T-helper 2 cell treated with Interferon-gamma antibody and Interleukin-4, amounts not matched to agents 100 ng/mL and 5 ng/mL, for 36 hours (primary cell): Measurements from ENCODE around the gene GPR108. TPM values are rescaled to one million over a fixed set of nuclear protein-coding genes. Genes with fewer than 3 reads are reported as not detected.

Experiments
- intact Hi-C: fragments of 100-400 bp; cut with micrococcal nuclease; formaldehyde crosslinking; loops from one replicate; pipeline ENCODE4 v1.15.1; 2023
- total RNA-seq: library from RNA; stranded (reverse); gene quantifications from 2 replicates; pipeline ENCODE4 v1.2.3, GENCODE V29; 2022

Gene GPR108
- total RNA-seq, 1 donor from 2014 or later, result 72.4 TPM

DNA sequence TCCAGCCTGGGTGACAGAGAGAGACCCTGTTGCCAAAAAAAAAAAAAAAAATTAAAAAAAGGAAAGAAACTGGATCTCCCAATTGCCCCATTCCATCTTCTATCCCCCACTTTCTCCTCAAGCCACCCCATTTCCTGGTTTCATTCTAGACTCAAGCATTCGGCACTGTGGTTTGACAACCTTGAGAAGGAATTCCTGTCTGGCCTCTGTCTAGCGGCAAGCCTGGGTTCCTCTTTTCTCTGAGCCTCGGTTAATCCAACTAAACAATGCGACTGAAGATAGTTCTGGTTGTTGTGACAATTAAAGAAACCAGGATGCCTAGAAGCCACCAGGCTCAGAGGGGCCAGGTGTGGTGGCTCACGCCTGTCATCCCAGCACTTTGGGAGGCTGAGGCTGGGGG, 13.6 kb downstream of the GPR108 start:
- intact Hi-C loops, result no loop called here

DNA sequence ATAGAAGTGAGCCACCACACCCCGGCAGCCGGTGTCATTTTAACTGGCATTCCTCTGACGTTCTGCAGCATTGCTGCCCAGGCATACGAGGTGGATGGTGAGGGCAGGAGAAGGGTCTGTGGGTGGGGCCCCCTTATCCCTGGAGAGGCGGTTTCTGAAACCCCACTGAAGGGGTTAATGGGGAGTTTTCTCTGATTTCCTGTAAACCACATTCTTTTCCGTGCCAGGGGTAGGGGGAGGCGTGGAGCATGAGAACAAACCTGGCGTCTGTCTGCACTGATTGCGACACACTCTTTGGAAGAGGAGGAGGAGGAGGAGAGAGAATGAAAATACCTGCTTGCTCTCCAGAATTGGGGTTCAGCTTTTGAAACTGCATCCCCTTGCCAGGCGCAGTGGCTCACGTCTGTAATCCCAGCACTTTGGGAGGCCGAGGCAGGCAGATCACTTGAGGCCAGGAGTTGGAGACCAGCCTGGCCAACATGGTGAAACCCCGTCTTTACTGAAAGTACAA, 14.2 kb downstream of the GPR108 start:
- intact Hi-C loops, result no loop called here

DNA sequence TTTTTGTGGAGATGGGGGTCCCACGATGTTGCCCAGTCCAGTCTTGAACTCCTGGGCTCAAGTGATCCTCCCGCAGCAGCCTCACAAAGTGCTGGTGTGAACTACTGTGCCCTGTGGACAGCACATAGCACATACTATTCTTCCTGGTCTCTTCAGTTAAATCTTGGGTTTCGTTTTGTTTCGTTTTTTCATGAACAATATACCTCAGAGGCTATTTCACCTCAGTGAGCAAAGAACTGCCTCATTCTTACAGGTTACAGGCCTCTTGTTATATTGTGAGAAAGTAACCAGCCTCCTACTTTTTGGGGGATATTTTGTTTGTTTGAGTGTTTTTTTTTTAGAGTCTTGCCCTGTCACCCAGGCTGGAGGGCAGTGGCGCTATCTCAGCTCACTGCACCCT, 15.6 kb downstream of the GPR108 start:
- intact Hi-C loops, result no loop called here

DNA sequence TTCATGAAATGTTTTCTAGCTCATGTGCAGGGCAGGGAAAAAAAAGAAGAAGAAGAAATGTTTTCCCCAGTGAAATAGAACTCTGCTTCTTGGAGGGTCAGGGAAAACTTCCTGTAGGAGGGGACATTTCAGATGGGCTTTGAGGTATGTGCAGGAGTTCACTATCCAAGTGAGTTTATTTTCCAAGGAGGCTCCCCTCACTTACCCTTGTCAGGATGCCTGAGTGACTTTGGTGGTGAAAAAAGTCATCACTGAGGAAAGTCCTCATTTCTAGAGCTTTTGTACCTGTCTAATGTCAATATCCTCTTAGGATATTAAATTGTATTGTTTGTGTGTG, 16.3 kb downstream of the GPR108 start:
- intact Hi-C loops, result no loop called here

DNA sequence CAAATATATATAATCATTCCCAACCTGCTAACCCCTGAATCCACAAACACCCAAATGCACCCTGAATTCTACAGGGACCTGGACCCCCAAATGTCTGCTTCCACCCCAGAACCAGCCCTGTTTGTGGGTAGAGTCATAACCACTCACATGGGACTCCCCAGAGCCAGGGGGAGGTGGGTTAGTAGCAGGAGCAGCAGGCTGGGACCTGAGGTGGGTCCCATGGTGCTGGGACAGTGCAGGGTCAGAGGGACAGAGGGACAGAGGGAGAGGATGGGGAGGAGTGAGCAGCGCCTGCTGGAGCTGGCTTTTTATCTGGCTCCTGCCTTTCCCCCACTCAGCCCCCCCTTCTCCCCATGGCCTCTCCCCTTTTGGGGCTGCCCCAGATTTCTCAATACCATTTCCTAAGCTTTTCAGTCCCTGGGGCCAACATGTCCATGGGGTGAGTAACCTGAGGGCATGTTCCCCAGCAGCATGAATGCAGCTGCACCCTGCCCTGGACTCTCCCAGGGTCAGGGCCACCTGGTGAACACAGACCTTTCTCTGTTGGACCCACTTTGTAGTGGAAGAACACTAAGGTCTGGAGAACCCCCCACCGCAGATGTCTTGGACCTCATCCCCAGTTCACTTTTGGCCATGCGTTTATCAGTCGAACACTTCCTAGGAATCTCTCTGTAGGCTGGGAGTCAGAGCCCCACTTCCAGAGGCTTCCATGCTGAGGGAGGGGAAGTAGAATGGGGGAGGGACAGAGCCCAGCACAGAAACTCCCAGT, 16.8 kb downstream of the GPR108 start, which contains the start of gene C3:
Gene C3 (minus strand): TSS at position 282 of the 769 bp plus-strand sequence. CDS start 61 bp downstream, at position 221.
- intact Hi-C loops, result no loop called here

DNA sequence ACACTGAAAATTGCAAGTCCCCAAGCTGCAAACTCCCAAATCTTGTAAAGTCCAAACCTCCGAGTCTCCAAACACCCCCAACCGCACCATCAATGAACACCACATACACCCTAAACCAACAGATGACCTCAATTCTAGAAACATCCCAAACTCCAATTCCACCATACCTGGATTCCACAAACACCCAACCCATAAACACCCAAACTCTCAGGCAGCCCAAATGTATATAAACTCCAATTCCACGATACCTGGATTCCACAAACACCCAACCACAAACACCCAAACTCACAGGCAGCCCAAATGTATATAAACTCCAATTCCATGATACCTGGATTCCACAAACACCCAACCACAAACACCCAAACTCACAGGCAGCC, 17.4 kb downstream of the GPR108 start:
- intact Hi-C loops, result no loop called here

DNA sequence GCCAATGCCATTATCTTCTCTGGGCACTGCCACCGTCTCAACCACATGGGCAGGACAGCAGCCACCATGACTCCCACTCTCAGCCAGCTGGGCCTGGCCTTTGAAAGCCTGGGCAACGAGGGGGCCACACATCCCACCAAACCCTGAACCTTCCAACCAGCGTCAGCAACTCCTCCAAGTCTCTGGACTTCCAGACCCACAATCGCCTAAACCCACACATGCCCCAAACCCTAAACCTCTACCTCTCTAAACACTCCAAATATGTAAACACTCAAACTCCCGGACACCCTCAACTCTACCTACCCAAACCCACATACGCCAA, 17.9 kb downstream of the GPR108 start:
- intact Hi-C loops, result no loop called here

DNA sequence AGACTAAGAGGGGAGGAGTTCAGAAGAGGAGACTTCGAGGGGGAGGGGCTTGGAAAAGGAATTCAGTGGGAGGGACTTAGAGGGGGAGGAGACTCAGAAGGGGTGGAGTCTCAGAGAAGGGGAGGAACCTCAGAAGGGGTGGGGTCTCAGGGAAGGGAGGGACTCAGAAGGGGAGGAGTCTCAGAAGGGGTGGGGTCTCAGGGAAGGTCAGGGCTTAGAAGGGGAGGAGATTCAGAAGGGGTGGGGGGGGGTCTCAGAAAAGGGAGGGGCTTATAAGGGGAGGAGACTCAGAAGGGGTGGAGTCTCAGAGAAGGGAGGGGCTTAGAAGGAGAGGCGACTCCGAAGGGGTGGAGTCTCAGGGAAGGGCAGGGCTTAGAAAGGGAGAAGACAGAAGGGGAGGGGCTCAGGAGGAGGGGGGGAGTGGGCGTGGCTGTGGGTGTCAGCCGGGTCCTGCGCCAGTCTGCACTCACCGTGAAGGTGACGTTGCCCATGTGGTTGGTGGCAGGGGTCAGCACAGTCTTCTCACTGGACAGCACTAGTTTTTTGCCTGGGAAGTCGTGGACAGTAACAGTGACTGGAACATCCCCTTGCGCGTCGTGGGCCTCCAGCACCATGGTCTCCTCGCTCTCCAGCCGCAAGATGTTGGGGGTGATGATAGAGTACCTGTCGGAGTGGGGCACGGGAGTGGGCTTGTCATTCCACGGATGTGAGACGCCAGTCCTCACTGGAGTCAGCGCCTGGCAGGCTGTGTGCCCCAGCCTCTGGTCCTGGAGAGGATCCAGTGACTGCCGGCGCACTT, 18.4 kb downstream of the GPR108 start:
- intact Hi-C loops, result no loop called here

DNA sequence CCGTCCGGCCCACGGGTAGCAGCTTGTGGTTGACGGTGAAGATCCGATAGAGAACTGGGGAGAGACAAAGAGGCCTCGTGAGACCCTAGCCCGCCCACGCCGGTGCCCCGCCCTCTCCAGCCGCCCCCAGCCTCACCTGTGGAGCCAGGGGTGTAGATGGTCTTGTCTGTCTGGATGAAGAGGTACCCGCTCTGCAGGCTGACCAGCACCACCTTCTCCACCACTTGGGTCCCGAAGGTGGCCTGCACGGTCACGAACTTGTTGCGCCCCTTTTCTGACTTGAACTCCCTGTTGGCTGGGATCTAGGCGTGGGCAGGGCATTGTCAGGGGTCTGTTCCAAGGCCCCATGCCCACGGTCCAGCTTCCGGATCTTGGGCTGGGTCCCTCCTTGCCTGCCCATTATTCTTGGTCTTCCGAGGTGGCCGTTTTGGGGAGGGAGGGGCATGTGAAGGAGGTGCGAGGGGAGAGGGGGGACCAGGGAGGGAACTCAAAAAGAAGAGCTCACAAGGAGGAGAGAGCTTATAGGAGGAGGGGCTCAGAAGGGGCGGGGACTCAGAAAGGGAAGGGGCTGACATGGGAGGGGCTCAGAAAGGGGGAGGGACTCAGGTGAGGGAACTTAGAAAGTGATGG, 19.2 kb downstream of the GPR108 start:
- intact Hi-C loops, result no loop called here

DNA sequence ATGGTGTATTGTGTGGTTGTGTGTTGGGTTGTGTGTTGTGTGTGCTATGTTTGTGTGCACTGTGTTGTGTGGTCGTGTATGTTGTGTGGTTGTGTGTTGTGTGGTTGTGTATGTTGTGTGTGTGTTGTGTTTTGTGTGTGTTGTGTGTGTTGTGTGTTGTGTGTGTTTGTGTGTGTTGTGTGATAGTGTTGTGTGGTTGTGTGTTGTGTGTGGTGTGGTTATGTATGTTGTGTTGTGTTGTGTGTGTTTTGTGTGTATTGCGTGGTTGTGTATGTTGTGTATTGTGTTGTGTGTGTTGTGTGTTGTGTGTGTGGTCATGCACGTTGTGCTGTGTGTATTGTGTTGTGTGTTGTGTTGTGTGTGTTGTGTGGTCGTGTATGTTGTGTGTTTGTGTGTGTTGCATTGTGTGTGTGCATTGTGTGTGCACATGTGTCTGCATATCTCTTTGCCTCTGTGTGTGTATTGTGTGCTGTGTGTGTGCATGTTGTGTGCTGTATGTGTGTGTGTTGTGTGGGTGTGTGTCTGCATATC, 19.9 kb downstream of the GPR108 start:
- intact Hi-C loops, result no loop called here

DNA sequence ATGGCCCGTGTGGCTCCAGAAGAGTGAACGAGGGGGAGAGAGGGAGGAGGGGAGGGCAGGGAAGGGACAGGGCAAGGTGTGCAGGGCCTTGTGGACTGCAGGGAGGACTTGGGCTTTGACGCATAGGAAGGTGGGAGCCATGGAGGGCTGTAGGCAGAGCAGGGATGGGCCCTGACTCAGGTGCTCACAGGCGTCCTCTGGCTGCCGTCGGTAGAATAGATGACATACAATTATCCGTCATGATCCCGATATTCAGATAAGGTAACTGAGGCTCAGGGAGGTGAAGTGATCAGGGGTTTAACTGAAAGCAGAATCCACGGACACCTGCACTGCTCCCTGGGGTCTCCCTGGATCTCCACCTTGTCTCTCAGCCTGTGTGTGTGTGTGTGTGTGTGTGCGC, 20.3 kb downstream of the GPR108 start:
- intact Hi-C loops, result no loop called here

DNA sequence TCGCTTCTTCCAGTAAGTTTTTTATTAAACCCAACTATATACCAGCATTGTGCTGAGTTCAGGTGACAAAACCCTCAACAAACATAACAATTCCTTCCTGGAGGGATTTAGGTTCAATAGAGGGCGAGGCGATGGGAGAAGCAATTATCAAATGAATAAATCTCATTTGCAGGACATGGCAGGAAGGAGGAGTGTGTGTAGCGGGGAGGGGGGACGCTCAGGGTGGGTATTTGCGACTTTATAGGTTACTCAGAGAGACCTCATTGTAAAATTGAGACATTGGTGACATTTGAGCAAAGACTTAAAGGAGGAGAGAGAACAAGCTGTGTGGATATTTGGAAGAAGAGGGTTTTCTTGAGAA, 20.8 kb downstream of the GPR108 start:
- intact Hi-C loops, result no loop called here

DNA sequence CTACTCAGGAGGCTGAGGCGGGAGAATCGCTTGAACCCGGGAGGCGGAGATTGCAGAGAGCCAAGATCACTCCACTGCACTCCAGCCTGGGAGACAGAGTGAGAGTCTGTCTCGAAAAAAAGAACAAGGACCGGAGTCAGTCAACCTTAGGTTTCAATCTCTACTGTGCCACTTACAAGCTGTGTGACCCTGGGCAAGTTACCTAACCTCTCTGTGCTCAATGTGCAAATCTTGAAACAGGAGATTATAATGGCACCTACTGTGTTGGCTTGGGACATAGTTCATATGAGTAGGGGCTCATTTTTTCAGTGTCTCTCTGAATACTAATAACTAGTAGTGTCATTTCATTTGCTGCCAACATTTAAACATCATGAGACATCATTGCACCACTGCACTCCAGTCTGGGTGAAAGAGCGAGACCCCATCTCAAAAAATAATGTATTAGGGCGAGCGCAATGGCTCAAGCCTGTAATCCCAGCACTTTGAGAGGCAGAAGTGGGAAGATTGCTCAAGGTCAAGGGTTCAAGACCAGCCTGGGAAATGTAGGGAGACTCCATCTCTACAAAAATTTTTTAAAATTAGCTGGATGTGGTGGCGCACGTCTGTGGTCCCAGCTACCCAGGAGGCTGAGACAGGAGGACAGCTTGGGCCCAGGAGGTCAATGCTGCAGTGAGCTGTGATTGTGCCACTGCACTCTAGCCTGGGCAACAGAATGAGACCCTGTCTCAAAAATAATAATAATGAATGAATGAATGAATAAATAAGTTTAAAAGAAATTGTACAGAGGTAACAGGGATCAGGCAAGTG, 22.4 kb downstream of the GPR108 start:
- intact Hi-C loops, result no loop called here

DNA sequence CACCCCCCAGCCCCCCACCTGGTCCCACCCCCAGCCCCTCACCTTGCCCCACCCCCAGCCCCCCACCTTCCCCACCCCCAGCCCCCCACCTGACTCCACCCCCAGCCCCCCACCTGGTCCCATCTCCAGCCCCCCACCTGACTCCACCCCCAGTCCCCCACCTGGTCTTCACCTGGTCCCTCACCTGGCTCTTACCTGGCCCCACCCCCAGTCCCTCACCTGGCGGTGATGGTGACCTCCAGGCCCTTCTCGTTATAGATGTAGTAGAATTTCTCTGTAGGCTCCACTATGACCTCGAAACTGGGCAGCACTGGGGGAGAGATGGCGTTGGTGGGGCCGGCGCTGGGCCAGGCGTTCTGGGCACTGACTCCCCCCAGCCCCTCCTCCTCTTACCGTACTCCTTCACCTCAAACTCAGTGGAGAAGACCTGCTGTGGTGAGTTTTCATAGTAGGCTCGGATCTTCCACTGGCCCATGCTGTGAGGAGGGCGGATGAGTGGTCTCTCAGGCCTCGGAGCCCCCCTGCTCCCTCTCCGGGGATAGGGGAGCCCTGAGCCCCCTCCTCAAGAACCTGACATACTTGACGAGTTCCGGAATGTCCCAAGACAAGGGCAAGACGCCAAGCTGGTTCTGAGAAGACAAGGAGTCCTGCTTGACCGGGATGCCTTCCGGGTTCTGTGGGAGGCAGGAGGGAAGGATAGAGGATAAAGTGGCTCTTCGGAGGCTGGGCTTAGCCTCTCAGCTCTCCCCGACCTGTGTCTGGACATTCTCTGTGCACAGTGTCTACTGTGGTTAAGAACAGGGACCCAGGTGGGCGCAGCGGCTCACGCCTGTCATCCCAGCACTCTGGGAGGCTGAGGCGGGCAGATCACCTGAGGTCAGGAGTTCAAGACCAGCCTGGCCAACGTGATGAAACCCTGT, 23.3 kb downstream of the GPR108 start:
- intact Hi-C loops, result no loop called here

DNA sequence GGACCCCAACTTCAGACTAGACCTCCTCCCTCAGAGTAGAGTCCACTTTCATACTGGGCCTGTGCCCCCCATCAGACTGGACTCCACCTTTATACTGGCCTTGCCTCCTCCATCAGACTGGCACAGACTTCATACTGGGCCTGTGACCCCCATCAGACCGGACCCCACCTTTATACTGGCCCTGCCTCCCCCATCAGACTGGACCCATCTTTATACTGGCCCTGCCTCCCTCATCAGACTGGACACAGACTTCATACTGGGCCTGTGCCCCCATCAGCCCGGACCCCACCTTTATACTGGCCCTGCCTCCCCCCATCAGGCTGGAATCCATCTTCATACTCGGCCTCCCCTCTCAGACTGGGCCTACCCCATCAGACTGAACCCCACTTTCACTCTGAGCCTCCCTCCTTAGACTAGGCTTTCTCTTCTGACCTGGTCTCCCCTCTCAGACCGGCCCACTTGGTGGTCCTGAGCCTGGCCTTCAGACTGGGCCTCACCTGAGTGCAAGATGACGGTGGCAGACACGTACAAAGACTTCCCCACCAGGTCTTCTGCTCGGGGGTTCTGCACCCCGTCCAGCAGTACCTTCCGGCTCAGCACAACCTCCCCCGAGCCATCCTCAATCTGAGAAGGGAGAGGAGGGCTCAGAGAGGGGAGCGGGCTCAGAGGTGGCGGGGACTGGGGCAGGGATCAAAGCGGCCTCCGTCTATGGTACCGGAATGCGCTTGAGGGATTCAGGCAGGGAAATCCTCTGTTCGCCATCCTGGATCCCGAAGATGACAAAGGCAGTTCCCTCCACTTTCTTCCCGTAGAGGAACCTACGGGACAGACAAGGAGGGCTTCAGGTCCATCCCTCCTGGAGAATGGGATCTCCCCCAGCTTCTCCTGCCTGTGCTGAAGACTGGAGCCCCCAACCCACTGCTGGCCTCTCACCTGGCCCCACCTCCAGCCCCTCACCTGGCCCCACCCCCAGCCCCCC, 24.4 kb downstream of the GPR108 start:
- intact Hi-C loops, result no loop called here

DNA sequence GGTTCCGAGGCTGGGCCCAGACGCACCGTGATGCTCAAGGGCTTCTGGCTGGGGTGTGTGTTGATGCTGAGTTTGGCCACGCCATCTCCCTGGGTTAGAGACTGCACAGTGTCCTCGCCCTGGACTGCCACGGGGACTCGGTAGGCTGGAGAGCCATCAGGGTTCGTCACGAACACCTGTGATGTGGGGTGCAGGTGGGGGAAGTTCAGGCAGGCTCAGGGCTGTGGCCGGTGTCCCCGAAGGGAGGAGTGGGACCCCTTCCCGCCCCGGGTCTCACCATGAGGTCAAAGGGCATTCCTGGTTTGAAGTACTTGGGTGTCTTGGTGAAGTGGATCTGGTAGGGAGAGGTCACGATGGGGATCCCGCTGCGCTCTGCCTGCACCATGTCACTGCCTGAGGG, 25.1 kb downstream of the GPR108 start:
- intact Hi-C loops, result no loop called here

DNA sequence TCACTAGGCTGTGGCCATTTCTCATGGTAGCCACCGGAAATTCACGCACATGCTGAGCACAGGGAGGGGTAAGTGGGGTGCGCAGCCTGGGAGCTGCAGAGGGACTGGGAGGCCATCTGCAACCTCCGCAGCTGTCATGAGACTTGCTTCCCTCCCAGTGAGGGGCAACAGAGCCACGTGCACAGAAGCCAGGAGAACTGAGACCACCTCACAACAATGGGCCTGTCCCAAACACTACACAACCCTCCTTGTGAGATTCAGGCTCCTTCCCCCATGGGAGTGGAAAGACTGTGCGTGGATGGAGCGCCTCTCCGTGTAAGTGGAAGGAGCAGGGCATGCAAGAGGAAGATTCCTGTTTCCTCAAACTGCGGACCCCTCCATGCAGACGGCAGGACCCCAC, 25.8 kb downstream of the GPR108 start:
- intact Hi-C loops, result no loop called here

DNA sequence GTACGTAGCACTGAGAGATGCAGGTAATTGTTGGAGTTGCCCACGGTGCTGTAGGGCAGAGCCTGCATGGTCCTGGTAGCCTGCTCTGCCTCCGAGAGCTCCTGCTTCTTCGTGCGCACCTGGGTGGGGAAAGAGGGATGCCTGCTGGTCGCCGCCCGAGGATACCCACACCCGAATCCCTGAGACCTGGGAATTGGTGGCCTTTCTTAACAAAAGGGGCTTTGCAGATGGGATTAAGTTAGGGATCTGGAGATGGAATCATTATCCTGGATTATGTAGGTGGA, 26.4 kb downstream of the GPR108 start:
- intact Hi-C loops, result no loop called here
